SH-SY5Y (cell line): ENCODE data around the gene GSG1L.

Source experiments
- GATA2 ChIP-seq: IDR thresholded peaks from 2 replicates; pipeline ENCODE4 v1.6.1; 2011; ENCODE audit warnings: mild to moderate bottlenecking, low read depth, low read length
- GATA3 ChIP-seq: IDR thresholded peaks from 2 replicates; pipeline ENCODE4 v1.6.1; 2011; ENCODE audit warnings: low read depth, mild to moderate bottlenecking, low read length, moderate library complexity

- no peak for TF ChIP-seq GATA2
- TF ChIP-seq GATA3, result no peak
Observed at GRCh38 chr16:28100810-28101532, 37.5 kb upstream of the GSG1L start.
